ENCODE data around the gene ANAPC2.

- TF ChIP-seq POLR2A (IDR thresholded peaks at IDR 0.05) = no peak
- TF ChIP-seq, protein P1, sequence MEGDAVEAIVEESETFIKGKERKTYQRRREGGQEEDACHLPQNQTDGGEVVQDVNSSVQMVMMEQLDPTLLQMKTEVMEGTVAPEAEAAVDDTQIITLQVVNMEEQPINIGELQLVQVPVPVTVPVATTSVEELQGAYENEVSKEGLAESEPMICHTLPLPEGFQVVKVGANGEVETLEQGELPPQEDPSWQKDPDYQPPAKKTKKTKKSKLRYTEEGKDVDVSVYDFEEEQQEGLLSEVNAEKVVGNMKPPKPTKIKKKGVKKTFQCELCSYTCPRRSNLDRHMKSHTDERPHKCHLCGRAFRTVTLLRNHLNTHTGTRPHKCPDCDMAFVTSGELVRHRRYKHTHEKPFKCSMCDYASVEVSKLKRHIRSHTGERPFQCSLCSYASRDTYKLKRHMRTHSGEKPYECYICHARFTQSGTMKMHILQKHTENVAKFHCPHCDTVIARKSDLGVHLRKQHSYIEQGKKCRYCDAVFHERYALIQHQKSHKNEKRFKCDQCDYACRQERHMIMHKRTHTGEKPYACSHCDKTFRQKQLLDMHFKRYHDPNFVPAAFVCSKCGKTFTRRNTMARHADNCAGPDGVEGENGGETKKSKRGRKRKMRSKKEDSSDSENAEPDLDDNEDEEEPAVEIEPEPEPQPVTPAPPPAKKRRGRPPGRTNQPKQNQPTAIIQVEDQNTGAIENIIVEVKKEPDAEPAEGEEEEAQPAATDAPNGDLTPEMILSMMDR (IDR thresholded peaks at IDR 0.05) = peak in 1 of 4 experiments; percentile 1
Measured at GRCh38 chr9:137189297-137190295, 1.2 kb upstream of the ANAPC2 start.
